ENCODE data around the gene GAST. TPM values are rescaled to one million over a fixed set of nuclear protein-coding genes. Genes with fewer than 3 reads are reported as not detected.

The GAST gene
- total and polyA plus RNA-seq, 10 donors: not detected

- WGBS, 5 donors: 83 to 92% (median 88%) methylated on average over 10 of the region's 10 CpGs
- Histone ChIP-seq H3K36me3 (no peaks in the 10 kb centered on the region), H3K27me3 (replicated peaks in 1 of 7) (no peaks in the 10 kb centered on the region), H3K4me1 (peaks cover 25 to 59% (median 44%) of the 10 kb centered on the region in 6 donors), H3K9me3 (no peaks in the 10 kb centered on the region), H3K27ac (peak overlapping the region in 6 of 8 donors; percentile 43 to 92 (median 70)), H3K4me3 (no peak overlapping the region)
- intact Hi-C loops (cut with DNase I; ENCODE audit: low total_unique reads): no loop called here
- no peak for DNase-seq
- TF ChIP-seq POLR2A (IDR thresholded peaks at IDR 0.05) (no peak), POLR2AphosphoS5 (IDR thresholded peaks at IDR 0.05) (no peak)
- TF ChIP-seq, protein P1, sequence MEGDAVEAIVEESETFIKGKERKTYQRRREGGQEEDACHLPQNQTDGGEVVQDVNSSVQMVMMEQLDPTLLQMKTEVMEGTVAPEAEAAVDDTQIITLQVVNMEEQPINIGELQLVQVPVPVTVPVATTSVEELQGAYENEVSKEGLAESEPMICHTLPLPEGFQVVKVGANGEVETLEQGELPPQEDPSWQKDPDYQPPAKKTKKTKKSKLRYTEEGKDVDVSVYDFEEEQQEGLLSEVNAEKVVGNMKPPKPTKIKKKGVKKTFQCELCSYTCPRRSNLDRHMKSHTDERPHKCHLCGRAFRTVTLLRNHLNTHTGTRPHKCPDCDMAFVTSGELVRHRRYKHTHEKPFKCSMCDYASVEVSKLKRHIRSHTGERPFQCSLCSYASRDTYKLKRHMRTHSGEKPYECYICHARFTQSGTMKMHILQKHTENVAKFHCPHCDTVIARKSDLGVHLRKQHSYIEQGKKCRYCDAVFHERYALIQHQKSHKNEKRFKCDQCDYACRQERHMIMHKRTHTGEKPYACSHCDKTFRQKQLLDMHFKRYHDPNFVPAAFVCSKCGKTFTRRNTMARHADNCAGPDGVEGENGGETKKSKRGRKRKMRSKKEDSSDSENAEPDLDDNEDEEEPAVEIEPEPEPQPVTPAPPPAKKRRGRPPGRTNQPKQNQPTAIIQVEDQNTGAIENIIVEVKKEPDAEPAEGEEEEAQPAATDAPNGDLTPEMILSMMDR (IDR thresholded peaks at IDR 0.05 in 8 of 11, conservative IDR thresholded peaks at IDR 0.05 in 3 of 11): no peak
These were observed 31.6 kb upstream of the GAST start for GRCh38 chr17:41680426-41681040.

DNA sequence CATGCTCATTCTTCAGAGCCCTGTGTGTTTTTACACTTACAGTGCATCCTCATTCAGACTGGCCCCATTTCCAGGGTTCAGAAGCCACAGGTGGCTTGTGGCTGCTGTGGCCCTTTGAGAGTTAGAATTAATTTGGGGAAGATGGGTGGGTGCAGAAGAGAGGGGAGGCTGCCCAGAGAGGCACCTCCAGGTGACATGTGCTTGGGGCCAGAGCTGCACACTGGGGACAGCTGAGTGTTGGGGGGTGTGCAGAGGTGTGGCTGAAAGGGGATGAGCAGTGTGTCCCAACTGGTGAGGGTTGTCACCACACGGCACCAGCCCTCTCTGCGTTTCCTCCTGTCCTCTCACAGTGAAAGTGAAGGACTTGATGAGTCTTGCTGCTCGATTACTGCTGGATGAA is 30.4 kb upstream of the GAST start:
- intact Hi-C loops (cut with DNase I; ENCODE audit: low total_unique reads): no loop called here
- peaks cover 15 to 47% (median 33%) of the 10 kb centered on the region in 6 donors for H3K4me1 ChIP-seq
- H3K4me3 ChIP-seq: no peak overlapping the region
- TF ChIP-seq, protein P1 (IDR thresholded peaks at IDR 0.05 in 8 of 11, conservative IDR thresholded peaks at IDR 0.05 in 3 of 11): no peak
- TF ChIP-seq POLR2A (IDR thresholded peaks at IDR 0.05) (no peak), POLR2AphosphoS5 (IDR thresholded peaks at IDR 0.05) (no peak)
- H3K9me3 ChIP-seq: no peaks in the 10 kb centered on the region
- no peak for DNase-seq
- 61 to 72% (median 62%) methylated on average over 3 of the region's 3 CpGs for WGBS, 5 donors
- H3K27me3 ChIP-seq (replicated peaks in 1 of 7): no peaks in the 10 kb centered on the region
- H3K36me3 ChIP-seq: no peaks in the 10 kb centered on the region
- H3K27ac ChIP-seq: no peak overlapping the region

GRCh38 chr17:41682631-41683030 is 29.5 kb upstream of the GAST start:
- H3K4me1 ChIP-seq: peaks cover 12 to 45% (median 30%) of the 10 kb centered on the region in 6 donors
- intact Hi-C loops (cut with DNase I; ENCODE audit: low total_unique reads): no loop called here
- H3K4me3 ChIP-seq: no peak overlapping the region
- WGBS, 5 donors: 49 to 68% (median 54%) methylated on average over 5 of the region's 5 CpGs
- no peaks in the 10 kb centered on the region for H3K36me3 ChIP-seq
- no peak for DNase-seq
- no peaks in the 10 kb centered on the region for H3K27me3 ChIP-seq (replicated peaks in 1 of 7)
- H3K9me3 ChIP-seq: no peaks in the 10 kb centered on the region
- TF ChIP-seq POLR2A (IDR thresholded peaks at IDR 0.05) (no peak), POLR2AphosphoS5 (IDR thresholded peaks at IDR 0.05) (no peak)
- TF ChIP-seq, protein P1 (IDR thresholded peaks at IDR 0.05 in 8 of 11, conservative IDR thresholded peaks at IDR 0.05 in 3 of 11): no peak
- no peak overlapping the region for H3K27ac ChIP-seq

GRCh38 chr17:41683441-41684007 is 28.6 kb upstream of the GAST start:
- Histone ChIP-seq H3K9me3 (no peaks in the 10 kb centered on the region), H3K27ac (no peak overlapping the region), H3K27me3 (replicated peaks in 1 of 7) (no peaks in the 10 kb centered on the region), H3K36me3 (no peaks in the 10 kb centered on the region), H3K4me3 (no peak overlapping the region), H3K4me1 (peaks cover 11 to 43% (median 29%) of the 10 kb centered on the region in 6 donors)
- 71 to 88% (median 77%) methylated on average over 8 of the region's 8 CpGs for WGBS, 5 donors
- TF ChIP-seq POLR2AphosphoS5 (IDR thresholded peaks at IDR 0.05): no peak
- TF ChIP-seq, protein P1 (IDR thresholded peaks at IDR 0.05 in 8 of 11, conservative IDR thresholded peaks at IDR 0.05 in 3 of 11): no peak
- TF ChIP-seq POLR2A (IDR thresholded peaks at IDR 0.05): no peak
- intact Hi-C loops (cut with DNase I; ENCODE audit: low total_unique reads): no loop called here
- no peak for DNase-seq
